DMS153 (cell line): ENCODE results near the gene COL5A1.

ENCODE experiments used
- DNase-seq: peaks from one replicate; lab custom pipeline; 2025; lab: John Stamatoyannopoulos, UW

Gene COL5A1

DNA sequence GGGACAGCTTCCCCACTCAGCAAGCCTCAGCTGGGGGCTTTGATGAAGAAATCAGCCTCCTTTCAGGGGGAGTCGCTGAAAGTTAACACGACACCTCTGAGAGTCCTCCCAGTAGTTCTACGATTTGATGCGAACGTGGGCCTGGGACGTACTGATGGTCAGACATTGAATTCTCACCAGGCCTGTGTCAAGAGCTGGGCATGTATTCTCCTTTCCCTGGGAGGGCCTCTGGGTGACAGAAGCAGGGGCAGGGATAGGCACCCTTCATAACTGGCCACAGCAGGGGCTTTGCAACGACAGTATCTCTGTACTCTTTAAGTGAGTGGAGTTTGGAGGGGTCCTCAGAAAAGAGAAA is 15.6 kb upstream of the COL5A1 start:
- DNase-seq, result no peak

DNA sequence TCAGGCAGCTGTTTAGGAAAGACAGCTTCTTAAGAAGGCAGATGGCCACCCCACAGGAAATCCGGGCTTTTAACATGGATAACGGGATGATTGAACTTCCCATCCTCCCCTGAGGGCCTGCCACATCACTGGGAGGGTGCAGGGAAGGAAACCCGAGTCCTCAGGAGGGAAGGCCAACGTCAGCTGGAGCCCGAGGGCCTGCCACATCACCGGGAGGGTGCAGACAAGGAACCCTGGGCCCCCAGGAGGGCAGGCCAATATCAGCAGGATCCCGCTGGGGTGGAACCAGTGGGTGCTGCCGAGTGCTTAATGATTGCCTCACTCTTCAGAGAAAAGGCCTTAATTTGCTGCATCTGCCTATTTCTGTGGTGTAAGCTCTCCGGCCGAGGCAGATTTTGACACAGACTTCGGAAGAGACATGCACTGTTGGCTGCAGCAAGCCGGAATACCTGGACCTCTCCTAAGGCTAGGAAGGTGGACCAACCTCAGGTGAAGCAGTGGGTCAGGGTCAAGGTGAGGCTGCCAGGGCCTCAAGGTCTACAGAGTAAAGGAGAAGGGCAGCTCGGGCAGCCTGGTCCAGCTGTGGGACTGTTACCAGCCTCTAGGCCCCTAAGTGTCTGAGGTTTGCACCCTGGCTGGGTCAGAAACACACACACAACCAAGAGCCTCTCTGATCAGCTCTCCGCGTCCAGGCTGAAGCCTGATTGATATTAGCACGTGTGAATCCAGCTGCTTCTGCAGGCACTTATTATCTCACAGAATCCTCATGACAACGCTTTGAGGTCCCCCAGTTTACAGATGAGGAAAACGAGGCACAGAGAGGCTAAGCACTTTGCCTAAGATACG is 14.8 kb upstream of the COL5A1 start:
- DNase-seq, result no peak

DNA sequence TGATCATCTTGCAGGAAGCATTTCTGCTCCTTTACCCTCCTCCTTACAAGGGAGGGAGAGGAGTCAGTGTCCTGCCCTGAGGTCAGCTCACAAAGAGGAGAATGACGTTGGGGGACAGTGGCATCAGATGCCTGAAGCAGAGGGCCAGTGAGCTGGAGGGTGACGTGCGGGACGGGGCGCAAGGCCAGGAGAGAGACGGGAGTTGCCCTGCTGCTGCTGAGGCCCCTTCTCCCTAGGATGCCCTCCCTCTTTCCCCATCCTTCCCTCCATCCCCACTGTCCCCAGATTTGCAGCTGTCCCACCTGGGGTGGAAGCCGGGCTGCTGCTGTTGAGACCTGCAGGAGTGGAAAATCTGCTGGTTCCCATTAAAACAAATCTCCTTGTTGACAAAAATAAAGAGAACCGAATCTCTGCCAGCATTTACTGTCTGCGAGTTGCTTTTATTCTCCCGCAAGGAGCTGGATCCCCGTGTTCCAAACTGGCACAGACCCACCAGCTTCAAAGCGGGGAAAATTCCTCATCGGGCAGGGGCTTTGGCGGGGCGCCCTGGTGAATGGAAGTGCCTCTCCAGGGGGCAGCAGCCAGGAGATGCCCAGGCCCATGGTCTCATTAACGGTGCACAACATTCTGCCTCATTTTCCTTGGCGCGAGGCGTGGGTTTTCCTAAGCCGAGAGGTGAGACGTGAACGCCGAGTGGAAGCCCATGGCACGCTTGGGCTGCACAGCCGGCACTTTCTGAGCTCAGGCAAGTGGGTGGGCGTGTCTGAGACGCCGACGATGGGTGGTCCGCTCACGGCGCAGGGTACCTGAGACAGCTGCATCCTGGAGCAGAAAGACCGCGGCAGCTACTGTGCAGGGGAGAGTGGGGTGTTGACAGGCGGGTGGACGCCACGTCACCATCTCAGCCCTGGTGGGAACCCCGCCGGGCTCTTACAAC is 13.9 kb upstream of the COL5A1 start:
- DNase-seq, result no peak

DNA sequence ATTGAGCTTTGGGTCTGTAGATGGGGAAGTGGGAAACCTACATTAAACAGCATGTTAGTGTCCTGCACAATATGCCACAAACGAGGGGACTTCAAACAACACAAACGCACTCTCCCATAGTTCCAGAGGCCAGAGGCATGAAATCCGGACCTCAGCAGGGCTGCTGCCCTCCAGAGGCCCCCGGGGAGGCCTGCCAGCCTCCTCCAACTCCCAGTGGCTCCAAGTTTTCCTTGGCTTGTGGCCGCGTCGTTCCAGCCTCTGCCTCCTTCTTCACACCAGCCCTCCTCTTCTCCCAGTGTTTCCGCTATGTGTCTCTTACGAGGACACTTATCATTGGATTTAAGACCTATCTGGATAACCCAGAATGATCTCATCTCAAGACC is 13.3 kb upstream of the COL5A1 start:
- no peak for DNase-seq

DNA sequence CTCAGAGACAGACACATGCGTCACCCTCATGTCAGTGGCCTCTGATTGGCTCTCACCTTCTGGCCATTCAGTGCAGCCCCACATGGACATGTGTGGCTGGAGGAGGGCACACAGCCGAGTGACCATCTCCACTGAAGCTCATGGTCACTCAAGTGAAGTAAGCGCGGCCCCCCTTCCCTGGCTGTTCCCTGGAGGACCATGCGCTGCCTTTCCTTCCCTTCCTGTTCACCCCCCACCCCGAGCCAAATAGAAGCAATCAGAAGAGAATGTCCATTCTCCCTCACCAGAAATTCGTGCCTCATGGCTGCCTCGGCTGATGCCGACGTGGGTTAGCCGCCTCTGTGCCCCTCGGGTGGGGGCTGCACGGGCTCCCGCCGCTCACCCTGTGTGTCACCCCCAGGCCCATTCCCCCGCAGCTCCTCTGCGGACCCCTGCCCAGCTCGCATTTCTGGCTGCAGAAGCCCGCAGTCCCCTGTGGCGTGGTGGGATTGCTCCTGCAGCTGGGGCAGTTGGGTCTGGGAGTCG is 12.5 kb upstream of the COL5A1 start:
- DNase-seq, result no peak

DNA sequence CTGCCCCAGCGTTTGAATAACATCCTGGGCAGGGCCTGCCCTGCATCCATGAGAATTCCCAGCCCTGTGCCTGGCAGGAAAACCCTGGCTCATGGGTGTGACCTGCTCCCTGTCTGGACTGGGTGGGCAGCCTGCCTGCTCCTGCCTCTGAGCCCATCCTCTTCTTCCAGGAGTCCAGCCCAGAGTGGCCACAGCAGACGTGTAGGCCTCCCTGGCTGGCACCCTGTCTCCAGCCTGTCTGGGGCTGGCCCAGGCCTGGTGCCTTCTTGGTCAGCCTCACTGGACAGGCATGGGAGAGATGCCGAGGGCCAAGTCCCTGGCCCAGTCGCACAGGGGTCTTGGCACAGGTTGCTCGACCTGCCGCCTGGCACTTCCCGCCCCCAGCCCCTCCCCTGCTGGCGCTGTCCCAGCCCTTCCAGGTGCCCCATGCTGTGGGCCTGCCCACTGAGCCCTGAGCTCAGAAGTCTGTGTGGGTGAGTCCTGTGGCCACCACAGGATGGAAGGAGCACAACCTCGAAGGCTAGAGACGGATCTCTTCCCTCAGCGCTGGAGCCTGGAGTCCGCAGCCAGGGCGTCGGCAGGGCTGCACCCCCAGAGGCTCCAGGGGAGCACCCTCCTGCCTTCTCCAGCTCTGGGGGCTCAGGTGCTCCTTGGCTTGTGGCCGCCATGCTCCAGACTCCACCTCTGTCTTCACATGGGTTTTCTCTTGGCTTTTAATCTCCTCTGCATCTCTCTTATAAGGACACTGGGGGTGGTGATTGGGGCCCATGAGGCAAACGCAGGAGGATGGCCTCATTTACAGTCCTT is 11.8 kb upstream of the COL5A1 start:
- no peak for DNase-seq

GRCh38 chr9:134630393-134630790 is 11.2 kb upstream of the COL5A1 start:
- no peak for DNase-seq

DNA sequence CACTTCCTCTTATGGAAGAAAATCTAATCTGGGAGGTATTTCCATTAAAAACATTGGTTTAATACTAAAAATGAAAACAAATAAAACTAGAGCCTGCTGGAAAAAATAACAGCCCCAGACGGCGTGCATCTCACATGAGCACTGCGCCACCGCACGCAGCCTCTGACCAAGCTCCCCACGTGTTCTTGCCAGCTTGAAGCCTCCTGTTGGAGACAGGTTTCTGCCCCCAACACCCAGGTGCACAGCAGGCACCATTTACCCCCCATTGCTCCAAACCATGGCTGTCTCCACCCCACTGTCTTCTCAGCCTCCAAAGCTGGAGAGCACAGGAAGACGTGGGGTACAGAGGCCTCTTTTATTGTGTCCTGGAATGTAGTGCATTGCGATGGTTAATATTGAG is 10.7 kb upstream of the COL5A1 start:
- no peak for DNase-seq

- no peak for DNase-seq
Measured at GRCh38 chr9:134631881-134632280, 9.7 kb upstream of the COL5A1 start.

GRCh38 chr9:134632329-134632728 is 9.3 kb upstream of the COL5A1 start:
- no peak for DNase-seq

DNA sequence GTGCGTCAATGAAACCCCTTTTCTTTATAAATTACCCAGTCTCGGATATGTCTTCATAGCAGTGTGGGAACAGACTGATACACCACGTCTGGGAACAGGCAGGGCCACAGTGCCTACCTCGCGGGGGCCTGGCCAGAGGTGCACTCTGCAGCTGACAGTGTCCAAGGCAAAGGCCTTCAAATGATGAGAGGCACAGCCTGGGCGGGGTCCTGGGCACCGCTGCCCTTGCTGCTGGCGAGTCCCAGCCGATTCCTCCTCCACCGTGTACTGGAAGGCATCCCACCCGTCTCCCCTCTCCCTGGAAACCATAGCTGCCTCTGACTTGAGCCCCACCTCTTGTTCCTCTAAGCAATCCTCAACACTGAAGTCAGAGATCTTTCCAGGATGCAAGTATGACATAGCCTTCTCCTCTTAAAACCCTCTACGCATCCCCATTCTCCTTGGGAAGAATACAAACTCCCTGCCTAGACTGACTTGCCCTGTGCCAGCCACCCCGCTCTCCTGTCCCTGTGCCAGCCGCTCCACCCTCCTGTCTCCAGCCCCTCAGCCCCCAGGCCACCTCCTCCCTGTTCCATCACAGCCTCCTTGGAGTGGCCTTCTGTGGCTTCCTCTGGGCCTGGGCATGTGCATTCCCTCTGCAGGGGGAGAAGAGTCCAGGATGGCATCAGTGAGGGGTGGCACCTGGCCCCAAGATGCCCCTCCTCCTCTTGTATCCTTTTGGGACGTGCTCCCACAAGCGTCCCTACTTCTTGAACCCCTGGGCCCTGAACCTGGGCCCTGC is 8.1 kb upstream of the COL5A1 start:
- no peak for DNase-seq

DNA sequence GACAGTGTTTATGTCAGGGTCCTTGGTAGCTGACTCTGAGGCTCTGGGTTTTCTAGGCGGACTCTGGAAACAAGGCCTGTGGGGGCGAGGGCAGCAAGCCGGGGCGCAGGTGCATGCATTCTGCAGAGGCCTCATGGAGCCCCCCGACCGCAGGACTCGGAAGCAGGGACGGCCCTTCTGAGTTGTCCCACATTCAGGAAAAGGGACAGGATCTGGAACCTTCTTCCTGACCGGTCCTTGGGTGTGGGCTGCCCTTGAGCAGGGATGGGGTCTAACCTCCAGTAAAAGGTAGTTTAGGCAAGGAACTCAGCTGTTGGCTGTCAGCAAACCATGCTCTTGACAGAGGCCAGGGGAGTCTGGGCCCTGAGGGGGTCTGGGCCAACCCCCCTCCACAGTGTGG is 7.4 kb upstream of the COL5A1 start:
- no peak for DNase-seq

GRCh38 chr9:134634667-134635230 is 6.9 kb upstream of the COL5A1 start:
- no peak for DNase-seq

DNA sequence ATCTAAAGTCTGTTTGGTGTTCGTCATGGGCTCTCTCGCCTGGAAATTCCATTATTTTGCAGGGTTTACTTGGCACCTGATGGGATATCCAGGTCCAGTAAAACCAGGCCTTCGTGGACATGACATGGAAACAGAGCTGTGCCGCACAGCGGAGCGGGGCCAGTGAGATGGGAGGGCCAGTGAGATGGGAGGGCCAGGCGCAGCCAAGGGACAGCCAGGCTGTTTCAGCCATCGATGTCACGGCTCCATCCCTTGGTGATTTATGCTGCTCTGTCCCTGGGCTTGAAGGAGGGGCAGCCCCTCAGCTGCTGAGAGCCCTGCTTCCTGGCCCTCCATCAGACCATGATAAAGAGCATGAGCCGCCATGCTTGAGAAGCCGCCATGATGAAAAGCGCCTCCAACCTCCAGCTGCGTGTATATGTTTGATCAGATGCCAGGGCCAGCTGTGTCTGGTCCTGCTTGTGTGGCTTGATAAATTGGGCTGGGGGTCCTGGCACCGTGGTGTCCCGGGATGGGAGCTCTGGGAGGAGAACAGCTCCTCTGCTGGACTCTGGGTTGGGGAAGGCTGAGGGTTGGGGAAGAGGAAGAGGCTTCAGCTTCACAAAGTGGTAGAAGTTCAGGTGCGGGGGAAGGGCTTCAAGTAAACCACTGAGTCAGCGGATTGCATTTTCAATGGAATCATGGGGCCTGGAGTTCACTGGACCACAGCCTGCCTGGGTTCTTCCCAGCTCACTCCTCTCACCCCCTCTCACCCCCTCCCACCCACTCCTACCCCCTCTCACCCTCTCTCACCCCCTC is 6.1 kb upstream of the COL5A1 start:
- no peak for DNase-seq

- DNase-seq, result no peak
Measured at GRCh38 chr9:134636149-134636507, 5.5 kb upstream of the COL5A1 start.

- DNase-seq, result no peak
Measured at GRCh38 chr9:134637241-134637640, 4.4 kb upstream of the COL5A1 start.

DNA sequence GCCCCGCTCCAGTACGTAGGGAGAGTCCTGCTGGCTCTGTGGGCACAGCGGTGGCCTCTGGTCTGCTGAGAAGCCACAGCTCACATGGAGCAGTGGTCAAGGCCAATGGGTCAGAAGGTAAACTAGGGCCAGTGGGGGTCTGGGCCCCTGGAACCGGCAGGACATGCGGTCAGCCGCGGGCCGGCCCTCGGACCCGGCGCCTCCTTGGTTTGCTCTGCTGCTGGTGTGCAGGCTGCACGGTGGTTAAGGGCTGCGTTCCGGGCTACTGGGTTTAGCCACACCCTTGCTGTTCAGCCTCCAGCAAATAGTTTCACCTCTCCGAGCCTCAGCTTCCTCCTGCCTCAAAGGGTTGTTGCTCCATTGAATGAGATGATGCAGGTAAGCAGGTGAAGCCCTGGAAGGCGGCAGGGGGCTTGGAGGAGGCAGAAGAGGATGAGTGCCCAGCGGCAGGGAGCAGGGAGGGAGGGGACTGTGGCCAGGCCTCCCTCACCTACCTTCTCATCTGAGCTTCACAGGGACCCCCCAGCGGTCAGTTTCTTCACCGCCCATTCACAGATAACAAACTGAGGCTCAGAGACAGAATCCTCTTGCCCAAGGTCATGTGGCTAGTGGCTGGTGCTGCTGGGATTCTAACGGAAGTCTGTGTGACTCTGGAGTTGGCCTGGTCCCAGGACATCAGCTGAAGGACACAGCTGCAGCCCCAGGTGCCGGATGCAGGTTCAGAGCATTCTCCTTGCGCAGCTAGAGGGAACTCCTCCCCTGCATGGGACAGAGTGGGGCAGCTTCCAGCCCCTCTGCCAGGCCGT is 3.7 kb upstream of the COL5A1 start:
- DNase-seq, result no peak

- no peak for DNase-seq
Measured at GRCh38 chr9:134638502-134639090, 3.0 kb upstream of the COL5A1 start.

DNA sequence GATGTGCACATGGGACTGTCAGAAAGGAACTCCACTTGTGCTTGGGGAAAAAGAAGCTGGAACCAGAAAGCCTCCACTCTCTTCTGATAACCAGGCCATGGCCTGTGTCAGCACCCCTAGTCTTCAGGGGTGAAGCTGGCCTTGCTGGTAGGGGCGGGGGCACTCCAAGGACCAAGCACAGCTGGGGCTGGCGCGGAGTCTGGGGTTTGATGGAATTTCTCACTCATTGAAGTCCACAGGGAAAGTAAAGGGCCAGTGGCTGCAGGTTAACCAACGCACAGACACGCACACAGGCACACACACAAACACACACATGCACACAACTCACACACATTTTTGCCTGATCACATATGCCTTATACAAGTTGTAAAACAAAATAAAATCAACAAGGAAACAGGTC is 1.6 kb upstream of the COL5A1 start:
- no peak for DNase-seq
